Lower lobe of right lung (tissue), 2 donors: ENCODE measurements around the gene LRRC32. TPM values are rescaled to one million over a fixed set of nuclear protein-coding genes. Genes with fewer than 3 reads are reported as not detected.

ENCODE experiments used
- ATAC-seq, 2 donors: fragments of 200-7000 bp; cut with Tn5 transposase; one replicate each; pipeline ENCODE4 v1.9.1; 2020 to 2022; ENCODE audit warnings: mild to moderate bottlenecking in 2 of 2, moderate library complexity in 2 of 2
- DNase-seq: peaks from one replicate; pipeline ENCODE4 v3.0.0-alpha.2; 2020
- H3K27ac ChIP-seq: fragments of 200-600 bp; one replicate; pipeline ENCODE4 v1.8.0; 2022
- H3K27me3 ChIP-seq: fragments of 200-600 bp; one replicate; pipeline ENCODE4 v1.8.0; 2022; ENCODE audit warnings: low read depth
- H3K36me3 ChIP-seq: fragments of 200-600 bp; one replicate; pipeline ENCODE4 v1.8.0; 2022; ENCODE audit warnings: mild to moderate bottlenecking
- H3K4me1 ChIP-seq: fragments of 200-600 bp; one replicate; pipeline ENCODE4 v1.8.0; 2022
- H3K4me3 ChIP-seq: fragments of 200-600 bp; one replicate; pipeline ENCODE4 v1.8.0; 2022; ENCODE audit warnings: mild to moderate bottlenecking
- H3K9me3 ChIP-seq: fragments of 200-600 bp; one replicate; pipeline ENCODE4 v1.8.0; 2022
- intact Hi-C: fragments of 100-400 bp; cut with DNase I; formaldehyde crosslinking; loops from one replicate; pipeline ENCODE4 v1.11.0; 2022
- total RNA-seq: library from RNA; stranded (reverse); fragmentation: NEBNext Ultra II Directional; extraction: Animal tissue kit (Norgen Biotek cat#: 25700); gene quantifications from one replicate; pipeline ENCODE4 v1.2.1, GENCODE V29; 2021
- TF ChIP-seq, protein P1 (sequence below): fragments of 200-600 bp; IDR thresholded peaks from one replicate; pipeline ENCODE4 v1.8.0; 2022; ENCODE audit warnings: antibody characterized with exemption, mild to moderate bottlenecking
- donor health status: DM: no; HTN: yes; CAD: no; lungs with severe emphysema.

LRRC32 gene
- total RNA-seq, 1 donor from 2014 or later: 121 TPM

DNA sequence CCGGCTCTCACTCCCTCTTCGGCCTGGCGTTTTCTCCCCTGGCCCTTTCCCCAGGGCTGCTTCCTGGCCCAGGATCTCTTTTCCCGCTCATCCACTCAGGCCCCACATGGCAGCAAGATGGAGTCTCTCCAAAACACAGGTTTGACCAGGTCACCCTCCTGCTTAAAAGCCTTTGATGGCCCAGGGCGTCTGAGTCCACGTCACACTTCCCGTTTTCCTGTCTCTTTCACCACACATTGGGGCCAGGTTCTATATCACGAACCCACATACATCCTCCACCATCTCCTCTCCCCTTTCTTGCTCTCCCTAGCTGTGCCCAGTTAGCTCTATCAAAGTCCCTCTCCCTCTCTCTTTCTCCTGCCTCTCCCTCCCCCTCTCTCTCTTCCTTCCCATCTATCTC is 7.8 kb upstream of the LRRC32 start:
- H3K27me3 ChIP-seq: peaks cover 8% of the 10 kb centered on the region
- H3K4me1 ChIP-seq: peaks cover 7% of the 10 kb centered on the region
- no peak overlapping the region for H3K27ac ChIP-seq
- no peaks in the 10 kb centered on the region for H3K9me3 ChIP-seq
- no peak overlapping the region for H3K4me3 ChIP-seq
- TF ChIP-seq, protein P1, sequence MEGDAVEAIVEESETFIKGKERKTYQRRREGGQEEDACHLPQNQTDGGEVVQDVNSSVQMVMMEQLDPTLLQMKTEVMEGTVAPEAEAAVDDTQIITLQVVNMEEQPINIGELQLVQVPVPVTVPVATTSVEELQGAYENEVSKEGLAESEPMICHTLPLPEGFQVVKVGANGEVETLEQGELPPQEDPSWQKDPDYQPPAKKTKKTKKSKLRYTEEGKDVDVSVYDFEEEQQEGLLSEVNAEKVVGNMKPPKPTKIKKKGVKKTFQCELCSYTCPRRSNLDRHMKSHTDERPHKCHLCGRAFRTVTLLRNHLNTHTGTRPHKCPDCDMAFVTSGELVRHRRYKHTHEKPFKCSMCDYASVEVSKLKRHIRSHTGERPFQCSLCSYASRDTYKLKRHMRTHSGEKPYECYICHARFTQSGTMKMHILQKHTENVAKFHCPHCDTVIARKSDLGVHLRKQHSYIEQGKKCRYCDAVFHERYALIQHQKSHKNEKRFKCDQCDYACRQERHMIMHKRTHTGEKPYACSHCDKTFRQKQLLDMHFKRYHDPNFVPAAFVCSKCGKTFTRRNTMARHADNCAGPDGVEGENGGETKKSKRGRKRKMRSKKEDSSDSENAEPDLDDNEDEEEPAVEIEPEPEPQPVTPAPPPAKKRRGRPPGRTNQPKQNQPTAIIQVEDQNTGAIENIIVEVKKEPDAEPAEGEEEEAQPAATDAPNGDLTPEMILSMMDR: no peak
- no peaks in the 10 kb centered on the region for H3K36me3 ChIP-seq
- intact Hi-C loops: no loop called here
- ATAC-seq: no peak
- DNase-seq: no peak

- intact Hi-C loops: no loop called here
Observed at GRCh38 chr11:76677458-76677765, 6.9 kb upstream of the LRRC32 start.

DNA sequence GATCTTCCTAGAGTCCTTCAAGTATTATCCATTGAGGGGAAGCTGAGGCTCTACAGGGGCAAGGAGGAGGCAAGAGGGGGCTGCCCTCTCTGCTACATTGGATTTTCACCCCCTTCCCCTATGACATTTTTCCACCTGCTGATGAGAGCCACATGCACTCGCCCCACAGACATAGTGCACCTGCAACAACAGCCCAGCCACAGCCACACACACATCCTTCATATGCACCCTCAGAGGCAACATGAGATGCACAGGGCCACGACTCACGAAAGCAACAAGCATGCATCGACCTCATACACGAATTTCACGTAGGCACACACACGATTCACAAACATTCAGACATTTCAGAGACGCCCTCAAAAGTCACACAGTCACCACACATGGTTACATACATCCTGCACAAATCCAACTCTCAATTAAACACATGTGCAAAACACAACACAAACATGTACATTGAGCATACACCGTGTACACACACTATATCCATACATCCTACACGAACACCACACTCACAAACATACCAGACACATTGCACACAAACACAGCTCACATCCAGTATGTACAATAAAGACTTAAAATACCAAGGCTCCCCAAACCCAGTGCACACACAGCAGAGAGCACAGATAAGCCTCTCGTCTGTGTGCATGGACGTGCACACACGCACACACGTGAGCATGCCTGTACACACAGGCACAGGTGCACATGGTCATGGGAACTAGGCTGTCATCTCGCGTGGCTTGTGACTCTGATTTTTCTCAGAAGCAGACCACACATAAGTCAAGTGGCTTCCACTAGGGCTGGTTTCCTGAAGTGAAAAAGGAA is 6.3 kb upstream of the LRRC32 start:
- H3K27me3 ChIP-seq: peaks cover 3% of the 10 kb centered on the region
- no peaks in the 10 kb centered on the region for H3K36me3 ChIP-seq
- TF ChIP-seq, protein P1: no peak
- no peak overlapping the region for H3K4me3 ChIP-seq
- H3K4me1 ChIP-seq: peaks cover 22% of the 10 kb centered on the region
- no peak overlapping the region for H3K27ac ChIP-seq
- no peak for ATAC-seq
- DNase-seq: no peak
- no peaks in the 10 kb centered on the region for H3K9me3 ChIP-seq
- intact Hi-C loops: no loop called here

More at GRCh38 chr11:76677458-76677765, 6.9 kb upstream of the LRRC32 start:
- Histone ChIP-seq H3K4me3 (no peak overlapping the region), H3K27ac (no peak overlapping the region), H3K27me3 (peaks cover 8% of the 10 kb centered on the region), H3K4me1 (peaks cover 16% of the 10 kb centered on the region), H3K9me3 (no peaks in the 10 kb centered on the region), H3K36me3 (no peaks in the 10 kb centered on the region)
- ATAC-seq (no peak), DNase-seq (no peak)
- TF ChIP-seq, protein P1: no peak

DNA sequence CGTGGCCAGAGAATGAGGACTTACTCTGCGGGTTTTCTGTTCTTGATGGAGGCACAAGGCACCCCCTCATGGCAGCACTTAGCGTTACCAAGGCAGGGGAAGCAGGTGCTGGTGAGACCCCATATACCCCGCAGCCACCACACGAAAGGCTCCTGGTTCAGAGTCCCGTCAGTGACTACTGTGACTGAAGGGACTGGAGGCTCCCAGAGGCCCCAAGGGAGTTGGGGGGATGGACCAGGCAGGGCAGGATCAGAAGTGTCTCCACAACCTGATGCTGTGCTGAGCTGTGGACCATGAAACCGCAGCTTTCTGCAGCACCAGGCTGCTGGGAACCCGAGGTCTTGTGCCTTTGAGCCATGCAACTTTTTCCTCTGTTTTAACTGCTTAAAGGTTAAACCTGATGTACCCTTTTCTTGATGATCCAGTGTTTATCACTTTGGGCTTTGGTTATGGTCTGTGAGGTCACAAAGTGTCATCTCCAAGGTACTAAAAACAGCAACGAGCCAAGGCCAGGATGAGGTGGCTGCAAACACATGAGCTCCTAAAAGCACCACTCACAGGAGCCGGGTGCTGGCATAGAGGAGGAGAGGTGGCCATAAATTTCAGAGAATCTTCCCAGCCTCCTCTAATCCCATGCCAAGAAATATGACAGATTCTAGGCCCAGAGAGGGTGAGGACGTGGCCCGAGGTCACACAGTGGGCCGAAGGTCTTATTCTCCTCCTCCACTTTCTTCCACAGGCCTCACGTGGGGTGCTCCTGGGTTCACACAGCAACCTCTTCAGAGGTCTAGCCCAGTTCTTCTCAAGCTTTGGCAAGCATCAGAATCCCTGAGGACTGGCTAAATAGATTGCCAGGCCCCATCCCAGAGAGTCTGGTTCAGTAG is 4.2 kb upstream of the LRRC32 start:
- ATAC-seq: no peak
- intact Hi-C loops: no loop called here

More for the DNA sequence above, 4.2 kb upstream of the LRRC32 start:
- H3K27ac ChIP-seq: no peak overlapping the region
- no peak for DNase-seq
- H3K27me3 ChIP-seq: peaks cover 14% of the 10 kb centered on the region
- H3K9me3 ChIP-seq: no peaks in the 10 kb centered on the region
- H3K36me3 ChIP-seq: no peaks in the 10 kb centered on the region
- H3K4me3 ChIP-seq: no peak overlapping the region
- TF ChIP-seq, protein P1: no peak
- peaks cover 36% of the 10 kb centered on the region for H3K4me1 ChIP-seq
